GM18517 (cell line): ENCODE measurements around the gene OTULINL.
"Not testable (repeated sequence)": the region's sequence is repeated elsewhere in the genome, so short reads cannot be mapped to it uniquely, and the experiment has no call there.

Source experiments
- ATAC-seq: cut with Tn5 transposase; IDR thresholded peaks from one replicate; pipeline ENCODE4 v1.9.1; 2021; ENCODE audit warnings: mild to moderate bottlenecking, moderate library complexity; ENCODE audit not compliant: unreplicated experiment

OTULINL gene

GRCh38 chr5:14581106-14581890, at the start of gene OTULINL:
TSS of gene OTULINL (plus strand) at chr5:14581792. CDS start at chr5:14581895, 103 bp downstream.
- peak; percentile 76 for ATAC-seq

- no peak for ATAC-seq
Observed at GRCh38 chr5:14532180-14532579, 49.4 kb upstream of the OTULINL start.

- ATAC-seq, result no peak
Observed at GRCh38 chr5:14534773-14535172, 46.8 kb upstream of the OTULINL start.

GRCh38 chr5:14545308-14545707, 36.3 kb upstream of the OTULINL start:
- no peak for ATAC-seq

GRCh38 chr5:14545862-14546261, 35.7 kb upstream of the OTULINL start:
- ATAC-seq, result no peak

GRCh38 chr5:14547666-14548065, 33.9 kb upstream of the OTULINL start:
- no peak for ATAC-seq

GRCh38 chr5:14551211-14551610, 30.4 kb upstream of the OTULINL start:
- ATAC-seq, result no peak

GRCh38 chr5:14552017-14552416, 29.6 kb upstream of the OTULINL start:
- no peak for ATAC-seq

- not testable (repeated sequence) for ATAC-seq
Observed at GRCh38 chr5:14554288-14554687, 27.3 kb upstream of the OTULINL start.

GRCh38 chr5:14556015-14556414, 25.6 kb upstream of the OTULINL start:
- ATAC-seq, result no peak

- ATAC-seq, result no peak
Observed at GRCh38 chr5:14557203-14557770, 24.3 kb upstream of the OTULINL start.

GRCh38 chr5:14557791-14558415, 23.7 kb upstream of the OTULINL start:
- ATAC-seq, result no peak

GRCh38 chr5:14560091-14560595, 21.4 kb upstream of the OTULINL start:
- ATAC-seq, result no peak

GRCh38 chr5:14561741-14562140, 19.9 kb upstream of the OTULINL start:
- no peak for ATAC-seq

- no peak for ATAC-seq
Observed at GRCh38 chr5:14568333-14568732, 13.3 kb upstream of the OTULINL start.

- no peak for ATAC-seq
Observed at GRCh38 chr5:14569948-14570691, 11.5 kb upstream of the OTULINL start.

- ATAC-seq, result no peak
Observed at GRCh38 chr5:14571901-14572300, 9.7 kb upstream of the OTULINL start.

GRCh38 chr5:14572385-14572784, 9.2 kb upstream of the OTULINL start:
- no peak for ATAC-seq

- no peak for ATAC-seq
Observed at GRCh38 chr5:14572836-14573235, 8.8 kb upstream of the OTULINL start.

GRCh38 chr5:14574096-14574495, 7.5 kb upstream of the OTULINL start:
- ATAC-seq, result no peak

- no peak for ATAC-seq
Observed at GRCh38 chr5:14574891-14575508, 6.6 kb upstream of the OTULINL start.
